Measurements from ENCODE around the gene HMGN2. TPM values are rescaled to one million over a fixed set of nuclear protein-coding genes. Genes with fewer than 3 reads are reported as not detected.

Gene HMGN2
- total RNA-seq, 1 donor from 2014 or later: 97.7 TPM

DNA sequence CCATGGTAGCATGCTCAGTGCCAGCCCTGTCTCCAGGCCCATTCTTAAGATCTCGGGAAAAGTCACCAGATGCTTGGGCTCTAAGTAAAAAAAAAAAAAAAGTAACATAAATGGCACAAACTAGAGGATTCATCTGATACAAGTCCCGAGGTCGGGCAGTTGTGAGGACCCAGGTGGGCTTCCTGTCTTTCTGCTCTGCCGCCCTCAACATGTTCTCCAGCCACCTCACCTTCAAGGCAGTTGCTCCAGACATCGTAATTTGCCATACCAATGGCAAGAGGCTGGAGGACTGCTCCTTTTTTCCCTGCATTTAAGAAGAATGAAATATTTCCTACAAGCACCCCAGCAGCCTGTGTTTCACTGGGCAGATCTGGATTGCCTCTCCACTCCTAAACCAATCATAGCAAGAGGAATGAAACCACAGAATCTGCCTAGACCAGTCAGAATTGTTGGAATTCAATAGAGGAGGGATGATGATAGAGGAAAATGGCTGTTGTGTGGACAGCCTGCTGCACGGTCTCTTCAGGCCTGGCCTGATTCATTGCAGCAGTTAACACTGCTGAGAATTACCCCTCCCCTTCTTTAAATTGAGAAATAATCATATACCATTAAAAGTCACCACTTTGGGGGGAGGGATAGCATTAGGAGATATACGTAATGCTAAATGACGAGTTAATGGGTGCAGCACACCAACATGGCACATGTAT is 5.4 kb downstream of the HMGN2 start:
- DNase-seq (ENCODE audit: low spot score in 2 of 2): no peak
- TF ChIP-seq, protein P1, sequence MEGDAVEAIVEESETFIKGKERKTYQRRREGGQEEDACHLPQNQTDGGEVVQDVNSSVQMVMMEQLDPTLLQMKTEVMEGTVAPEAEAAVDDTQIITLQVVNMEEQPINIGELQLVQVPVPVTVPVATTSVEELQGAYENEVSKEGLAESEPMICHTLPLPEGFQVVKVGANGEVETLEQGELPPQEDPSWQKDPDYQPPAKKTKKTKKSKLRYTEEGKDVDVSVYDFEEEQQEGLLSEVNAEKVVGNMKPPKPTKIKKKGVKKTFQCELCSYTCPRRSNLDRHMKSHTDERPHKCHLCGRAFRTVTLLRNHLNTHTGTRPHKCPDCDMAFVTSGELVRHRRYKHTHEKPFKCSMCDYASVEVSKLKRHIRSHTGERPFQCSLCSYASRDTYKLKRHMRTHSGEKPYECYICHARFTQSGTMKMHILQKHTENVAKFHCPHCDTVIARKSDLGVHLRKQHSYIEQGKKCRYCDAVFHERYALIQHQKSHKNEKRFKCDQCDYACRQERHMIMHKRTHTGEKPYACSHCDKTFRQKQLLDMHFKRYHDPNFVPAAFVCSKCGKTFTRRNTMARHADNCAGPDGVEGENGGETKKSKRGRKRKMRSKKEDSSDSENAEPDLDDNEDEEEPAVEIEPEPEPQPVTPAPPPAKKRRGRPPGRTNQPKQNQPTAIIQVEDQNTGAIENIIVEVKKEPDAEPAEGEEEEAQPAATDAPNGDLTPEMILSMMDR (IDR thresholded peaks at IDR 0.05): no peak
- Histone ChIP-seq H3K4me3 (no peak overlapping the region), H3K27ac (no peak overlapping the region), H3K36me3 (peaks cover 25 to 61% of the 10 kb centered on the region in 2 donors), H3K4me1 (peaks cover 5 to 9% of the 10 kb centered on the region in 2 donors), H3K9me3 (no peaks in the 10 kb centered on the region), H3K27me3 (no peaks in the 10 kb centered on the region)
- intact Hi-C loops (cut with DNase I): no loop called here

DNA sequence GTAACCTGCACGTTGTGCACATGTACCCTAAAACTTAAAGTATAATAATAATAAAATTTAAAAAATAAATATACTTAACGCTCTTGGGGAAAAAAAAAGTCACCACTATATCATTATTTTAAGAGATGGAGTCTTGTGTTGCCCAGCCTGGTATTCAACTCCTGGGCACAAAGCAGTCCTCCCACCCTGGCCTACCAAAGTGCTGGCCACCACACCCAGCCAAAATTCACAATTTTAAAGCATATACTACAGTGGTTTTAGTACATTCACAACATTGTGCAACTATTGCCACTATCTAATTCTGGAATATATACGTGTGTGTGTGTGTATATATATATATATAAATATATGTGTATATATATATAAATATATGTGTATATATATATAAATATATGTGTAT is 5.9 kb downstream of the HMGN2 start:
- H3K36me3 ChIP-seq: peaks cover 25 to 61% of the 10 kb centered on the region in 2 donors
- H3K27ac ChIP-seq: no peak overlapping the region
- H3K4me3 ChIP-seq: no peak overlapping the region
- no peak for DNase-seq (ENCODE audit: low spot score in 2 of 2)
- H3K4me1 ChIP-seq: peaks cover 5 to 9% of the 10 kb centered on the region in 2 donors
- H3K9me3 ChIP-seq: no peaks in the 10 kb centered on the region
- H3K27me3 ChIP-seq: no peaks in the 10 kb centered on the region
- TF ChIP-seq, protein P1 (IDR thresholded peaks at IDR 0.05): no peak
- intact Hi-C loops (cut with DNase I): no loop called here

DNA sequence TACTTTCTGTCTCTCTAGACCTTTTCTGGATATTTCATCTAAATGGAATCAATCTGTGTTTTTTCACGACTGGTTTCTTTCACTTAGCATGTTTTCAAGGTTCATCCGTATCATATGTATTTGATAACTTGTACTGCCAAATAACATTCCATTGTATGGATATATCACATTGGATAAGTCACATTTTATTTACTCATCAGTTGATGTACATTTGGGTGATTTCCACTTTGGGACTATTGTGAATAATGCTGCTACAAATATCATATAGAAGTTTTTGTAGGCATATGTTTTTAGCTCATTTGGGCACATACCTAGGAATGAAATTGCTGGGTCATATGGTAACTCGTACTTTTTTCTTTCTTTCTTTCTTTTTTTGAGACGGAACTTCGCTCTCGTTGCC is 6.7 kb downstream of the HMGN2 start:
- H3K36me3 ChIP-seq: peaks cover 25 to 55% of the 10 kb centered on the region in 2 donors
- intact Hi-C loops (cut with DNase I): no loop called here

DNA sequence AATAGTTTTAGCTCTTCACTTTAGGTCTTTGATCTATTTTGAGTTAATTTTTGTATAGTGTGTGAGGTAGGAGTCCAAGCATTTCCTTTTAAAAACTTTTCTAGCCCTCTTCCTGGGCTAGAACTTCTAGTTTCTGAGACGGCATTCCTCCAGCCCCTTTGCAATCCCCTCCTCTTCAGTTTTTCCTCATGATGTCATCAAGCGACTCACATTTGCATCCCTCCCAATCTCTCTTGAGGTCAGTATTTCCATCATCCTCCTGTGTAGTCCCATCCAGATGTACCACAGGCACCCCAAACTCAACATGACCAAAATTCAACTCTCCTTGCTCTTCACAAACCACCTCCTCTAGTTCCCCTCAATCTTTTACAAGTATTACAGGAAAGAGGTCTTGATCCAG is 10.7 kb downstream of the HMGN2 start:
- no peaks in the 10 kb centered on the region for H3K27me3 ChIP-seq

More for the DNA sequence above, 6.7 kb downstream of the HMGN2 start:
- H3K4me1 ChIP-seq: peaks cover under 1 to 2% of the 10 kb centered on the region in 2 donors
- H3K27ac ChIP-seq: no peak overlapping the region
- H3K9me3 ChIP-seq: no peaks in the 10 kb centered on the region
- no peak for DNase-seq (ENCODE audit: low spot score in 2 of 2)
- H3K27me3 ChIP-seq: no peaks in the 10 kb centered on the region
- TF ChIP-seq, protein P1 (IDR thresholded peaks at IDR 0.05): no peak
- H3K4me3 ChIP-seq: no peak overlapping the region

DNA sequence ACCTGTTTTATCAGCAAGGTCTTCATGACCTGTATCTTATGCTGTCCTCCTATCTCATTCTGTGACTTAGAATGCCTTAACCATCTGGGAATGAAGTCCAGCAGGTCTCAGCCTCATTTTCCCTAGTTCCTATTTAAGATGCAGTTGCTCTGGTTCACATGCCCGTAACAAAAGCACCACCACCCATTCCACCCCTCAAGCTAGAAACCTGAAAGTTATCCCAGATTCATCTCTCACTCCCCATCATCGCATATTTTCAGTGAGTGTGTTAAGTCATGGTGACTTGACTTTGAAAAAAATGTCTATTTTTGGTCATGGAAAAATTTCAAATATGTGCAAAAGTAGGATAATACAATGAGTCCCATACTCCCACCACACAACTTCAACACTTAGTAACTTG is 11.7 kb downstream of the HMGN2 start:
- Histone ChIP-seq H3K27me3 (no peaks in the 10 kb centered on the region), H3K9me3 (no peaks in the 10 kb centered on the region), H3K4me1 (no peaks in the 10 kb centered on the region), H3K4me3 (no peak overlapping the region), H3K27ac (no peak overlapping the region), H3K36me3 (peaks cover 13 to 19% of the 10 kb centered on the region in 2 donors)
- intact Hi-C loops (cut with DNase I): no loop called here
- TF ChIP-seq, protein P1 (IDR thresholded peaks at IDR 0.05): no peak
- DNase-seq (ENCODE audit: low spot score in 2 of 2): no peak

More for the DNA sequence above, 10.7 kb downstream of the HMGN2 start:
- Histone ChIP-seq H3K4me1 (no peaks in the 10 kb centered on the region), H3K36me3 (peaks cover 13 to 24% of the 10 kb centered on the region in 2 donors), H3K4me3 (no peak overlapping the region), H3K9me3 (no peaks in the 10 kb centered on the region), H3K27ac (no peak overlapping the region)
- DNase-seq (ENCODE audit: low spot score in 2 of 2): no peak
- intact Hi-C loops (cut with DNase I): no loop called here
- TF ChIP-seq, protein P1 (IDR thresholded peaks at IDR 0.05): no peak

All from ascending aorta (tissue), 2 donors.